HepG2 (cell line): ENCODE results near the gene CS. TPM values are rescaled to one million over a fixed set of nuclear protein-coding genes. Genes with fewer than 3 reads are reported as not detected.
A peak's percentile ranks its signal among the peaks of the same experiment; 100 is the strongest.

Source experiments
- AKNA ChIP-seq: sonication (generic); formaldehyde crosslinking; IDR thresholded peaks from 2 replicates; pipeline ENCODE4 v1.4.0; 2020; ENCODE audit warnings: missing genetic modification reagents, borderline replicate concordance
- FOXJ3 ChIP-seq: sonication (generic); formaldehyde crosslinking; IDR thresholded peaks from 2 replicates; pipeline ENCODE4 v1.4.0; 2020; ENCODE audit warnings: missing genetic modification reagents, mild to moderate bottlenecking, borderline replicate concordance
- HNF1B ChIP-seq: sonication (generic); formaldehyde crosslinking; IDR thresholded peaks from 2 replicates; pipeline ENCODE4 v1.5.1; 2020; ENCODE audit warnings: mild to moderate bottlenecking, moderate library complexity, missing genetic modification reagents
- ISL2 ChIP-seq: sonication (generic); formaldehyde crosslinking; IDR thresholded peaks from 2 replicates; pipeline ENCODE4 v1.5.0; 2020; ENCODE audit warnings: missing genetic modification reagents
- JARID2 ChIP-seq: sonication (generic); formaldehyde crosslinking; IDR thresholded peaks from 2 replicates; pipeline ENCODE4 v1.8.1; 2023; ENCODE audit warnings: missing genetic modification reagents, inconsistent platforms; ENCODE audit not compliant: insufficient replicate concordance
- MATR3 ChIP-seq: sonication (generic); formaldehyde crosslinking; IDR thresholded peaks from 2 replicates; pipeline ENCODE4 v1.4.0; 2020; ENCODE audit warnings: missing genetic modification reagents
- MED8 ChIP-seq: sonication (generic); formaldehyde crosslinking; IDR thresholded peaks from 2 replicates; pipeline ENCODE4 v1.8.1; 2023; ENCODE audit warnings: mild to moderate bottlenecking, missing genetic modification reagents; ENCODE audit not compliant: insufficient replicate concordance
- MIER3 ChIP-seq: IDR thresholded peaks from 2 replicates; pipeline ENCODE4 v1.6.1; 2016; ENCODE audit warnings: missing compliant biosample characterization, borderline replicate concordance
- MTA3 ChIP-seq: sonication (generic); formaldehyde crosslinking; IDR thresholded peaks from 2 replicates; pipeline ENCODE4 v1.4.0; 2020; ENCODE audit warnings: missing genetic modification reagents
- SNAI1 ChIP-seq: sonication (generic); formaldehyde crosslinking; IDR thresholded peaks from 2 replicates; pipeline ENCODE4 v1.5.0; 2020; ENCODE audit warnings: mild to moderate bottlenecking, missing genetic modification reagents, borderline replicate concordance
- SRSF4 ChIP-seq: fragments of 200-400 bp; formaldehyde crosslinking; IDR thresholded peaks from one replicate; pipeline ENCODE4 v1.6.1; 2018; ENCODE audit warnings: mild to moderate bottlenecking, low read depth, low read length, moderate library complexity; ENCODE audit not compliant: poor library complexity, severe bottlenecking
- YEATS4 ChIP-seq: sonication (generic); formaldehyde crosslinking; IDR thresholded peaks from 2 replicates; pipeline ENCODE4 v1.4.0; 2020; ENCODE audit warnings: missing genetic modification reagents, borderline replicate concordance
- ZNF674 ChIP-seq: sonication (generic); formaldehyde crosslinking; IDR thresholded peaks from 2 replicates; pipeline ENCODE4 v1.5.0; 2020; ENCODE audit warnings: low read depth, mild to moderate bottlenecking, missing genetic modification reagents
- ZXDC ChIP-seq: sonication (generic); formaldehyde crosslinking; IDR thresholded peaks from 2 replicates; pipeline ENCODE4 v1.5.0; 2020; ENCODE audit warnings: mild to moderate bottlenecking, missing genetic modification reagents
- polyA plus RNA-seq, 8 experiments: library from polyadenylated mRNA; depleted of rRNA in 3 of 8; stranded (reverse) in 7 of 8; unstranded in 1 of 8; fragments of >200 nt; fragmentation: Illumina TruSeq in 4 of 8; extraction: Trizol in 4 of 8; gene quantifications; 2 replicates each; pipeline versions ENCODE4 v1.2.1 to v1.2.3, GENCODE V29; 2011 to 2016; ENCODE audit warnings: low read depth in 4 of 8, missing spikeins in 1 of 8, mixed read lengths in 1 of 8; ENCODE audit not compliant: insufficient read depth in 1 of 8
- total RNA-seq, 5 experiments: library from RNA; depleted of rRNA; stranded (reverse); fragments of >200 nt; fragmentation: Illumina TruSeq; extraction: Trizol; gene quantifications; 2 replicates each; pipeline ENCODE4 v1.2.3, GENCODE V29; 2016; ENCODE audit warnings: low read depth in 1 of 5

Gene CS
- total and polyA plus RNA-seq, 2 of the 13 experiments (the other 11 are each of a cell fraction or from before 2014, with no cell fraction given): 173 to 175 TPM

GRCh38 chr12:56333197-56333678 is 33.1 kb upstream of the CS start (continued):
- no peak for TF ChIP-seq MIER3 (CRISPR knock-in tag)
- no peak for TF ChIP-seq JARID2 (CRISPR knock-in tag)
- TF ChIP-seq MED8: no peak
- no peak for TF ChIP-seq SNAI1
- no peak for TF ChIP-seq ISL2 (CRISPR knock-in tag)
- TF ChIP-seq MATR3 (CRISPR knock-in tag): no peak
- no peak for TF ChIP-seq YEATS4 (CRISPR knock-in tag)
- no peak for TF ChIP-seq AKNA (CRISPR knock-in tag)
- TF ChIP-seq SRSF4: no peak
- TF ChIP-seq ZNF674 (CRISPR knock-in tag): no peak
- TF ChIP-seq ZXDC (CRISPR knock-in tag): no peak
- TF ChIP-seq HNF1B (CRISPR knock-in tag): 0 out of 2 replicates have a peak, but pooled peaks have one; percentile 6
- no peak for TF ChIP-seq FOXJ3 (CRISPR knock-in tag)
- TF ChIP-seq MTA3 (CRISPR knock-in tag): no peak
